ENCODE data around the gene NRARP. TPM values are rescaled to one million over a fixed set of nuclear protein-coding genes. Genes with fewer than 3 reads are reported as not detected.
A peak's percentile ranks its signal among the peaks of the same experiment; 100 is the strongest.

The NRARP gene
- total RNA-seq, 1 donor from 2014 or later: 33.7 TPM

GRCh38 chr9:137266585-137267453, 35.3 kb downstream of the NRARP start:
- no peak for TF ChIP-seq CTCF (conservative IDR thresholded peaks at IDR 0.05)
- Mint-ChIP-seq H3K4me1 (peaks cover 7% of the 10 kb centered on the region), H3K36me3 (ENCODE audit: low read depth) (peaks cover 7% of the 10 kb centered on the region), H3K9me3 (no peaks in the 10 kb centered on the region), H3K27me3 (ENCODE audit: low read depth) (no peaks in the 10 kb centered on the region), H3K4me3 (no peak overlapping the region), H3K27ac (ENCODE audit: unreplicated experiment) (no peak overlapping the region)
- no peak for DNase-seq (ENCODE audit: low read depth, low spot score)

GRCh38 chr9:137266162-137266527, 35.9 kb downstream of the NRARP start:
- DNase-seq (ENCODE audit: low read depth, low spot score): no peak
- no peak overlapping the region for H3K4me3 Mint-ChIP-seq
- TF ChIP-seq CTCF (conservative IDR thresholded peaks at IDR 0.05): no peak
- H3K27me3 Mint-ChIP-seq (ENCODE audit: low read depth): no peaks in the 10 kb centered on the region
- H3K4me1 Mint-ChIP-seq: peaks cover 10% of the 10 kb centered on the region
- peaks cover 12% of the 10 kb centered on the region for H3K36me3 Mint-ChIP-seq (ENCODE audit: low read depth)
- H3K27ac Mint-ChIP-seq (ENCODE audit: unreplicated experiment): no peak overlapping the region
- no peaks in the 10 kb centered on the region for H3K9me3 Mint-ChIP-seq

GRCh38 chr9:137265496-137266161, 36.4 kb downstream of the NRARP start:
- no peak for DNase-seq (ENCODE audit: low read depth, low spot score)
- Mint-ChIP-seq H3K9me3 (no peaks in the 10 kb centered on the region), H3K4me1 (peaks cover 10% of the 10 kb centered on the region), H3K27ac (ENCODE audit: unreplicated experiment) (no peak overlapping the region), H3K4me3 (no peak overlapping the region), H3K36me3 (ENCODE audit: low read depth) (peaks cover 12% of the 10 kb centered on the region), H3K27me3 (ENCODE audit: low read depth) (no peaks in the 10 kb centered on the region)
- TF ChIP-seq CTCF (conservative IDR thresholded peaks at IDR 0.05): no peak

GRCh38 chr9:137264067-137264466, 38.0 kb downstream of the NRARP start:
- Mint-ChIP-seq H3K27ac (ENCODE audit: unreplicated experiment) (no peak overlapping the region), H3K27me3 (ENCODE audit: low read depth) (no peaks in the 10 kb centered on the region), H3K4me3 (no peak overlapping the region), H3K9me3 (no peaks in the 10 kb centered on the region), H3K4me1 (peaks cover 10% of the 10 kb centered on the region), H3K36me3 (ENCODE audit: low read depth) (peaks cover 10% of the 10 kb centered on the region)
- TF ChIP-seq CTCF (conservative IDR thresholded peaks at IDR 0.05): no peak
- DNase-seq (ENCODE audit: low read depth, low spot score): no peak

GRCh38 chr9:137263506-137263905, 38.6 kb downstream of the NRARP start:
- H3K27me3 Mint-ChIP-seq (ENCODE audit: low read depth): no peaks in the 10 kb centered on the region
- H3K4me1 Mint-ChIP-seq: peaks cover 7% of the 10 kb centered on the region
- no peak for TF ChIP-seq CTCF (conservative IDR thresholded peaks at IDR 0.05)
- DNase-seq (ENCODE audit: low read depth, low spot score): no peak
- H3K4me3 Mint-ChIP-seq: peak overlapping the region; percentile 12
- H3K36me3 Mint-ChIP-seq (ENCODE audit: low read depth): peaks cover 7% of the 10 kb centered on the region
- no peaks in the 10 kb centered on the region for H3K9me3 Mint-ChIP-seq
- H3K27ac Mint-ChIP-seq (ENCODE audit: unreplicated experiment): peak overlapping the region; percentile 6
